Anterior cingulate cortex (tissue), 58 donors: ENCODE measurements around the gene GPR173.

Source experiments
- DNase-seq, 58 donors: peaks; one replicate each; lab custom pipeline; 2025; lab: John Stamatoyannopoulos, UW

GPR173 gene

DNA sequence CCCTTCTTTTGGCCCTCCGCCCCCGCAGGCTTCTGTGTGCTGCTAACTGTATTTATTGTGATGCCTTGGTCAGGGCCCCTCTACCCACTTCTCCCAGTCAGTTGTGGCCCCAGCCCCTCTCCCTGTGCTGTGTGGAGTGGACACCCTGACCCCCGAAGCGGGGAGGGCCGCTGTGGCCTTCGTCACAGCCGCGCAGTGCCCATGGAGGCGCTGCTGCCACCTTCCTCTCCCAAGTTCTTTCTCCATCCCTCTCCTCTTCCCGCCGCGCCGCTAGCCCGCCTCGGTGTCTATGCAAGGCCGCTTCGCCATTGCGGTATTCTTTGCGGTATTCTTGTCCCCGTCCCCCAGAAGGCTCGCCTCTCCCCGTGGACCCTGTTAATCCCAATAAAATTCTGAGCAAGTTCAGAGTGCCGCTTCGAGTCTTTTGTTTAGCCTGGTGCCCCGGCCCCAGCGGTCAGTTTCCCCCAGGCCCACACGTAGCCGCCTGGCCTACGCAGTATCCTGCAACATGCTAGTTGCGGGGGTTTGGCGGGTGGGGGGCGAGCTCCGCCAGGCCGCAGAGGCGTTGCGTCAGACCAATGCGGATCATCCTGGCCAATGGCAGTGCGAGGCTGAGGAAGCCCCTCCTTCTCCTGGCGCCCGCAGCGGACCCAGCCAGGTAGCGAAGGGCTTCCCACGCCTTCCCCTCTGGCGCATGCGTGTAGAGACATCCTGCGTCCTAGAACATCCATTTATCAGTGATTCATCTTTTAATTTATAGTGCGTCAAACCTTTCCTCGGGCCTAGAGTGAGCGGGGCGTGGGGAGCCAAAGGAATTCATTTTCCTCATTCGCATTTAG, 39.8 kb downstream of the GPR173 start:
- peak in 55 of 58 donors; percentile 17 to 85 (median 56) for DNase-seq

DNA sequence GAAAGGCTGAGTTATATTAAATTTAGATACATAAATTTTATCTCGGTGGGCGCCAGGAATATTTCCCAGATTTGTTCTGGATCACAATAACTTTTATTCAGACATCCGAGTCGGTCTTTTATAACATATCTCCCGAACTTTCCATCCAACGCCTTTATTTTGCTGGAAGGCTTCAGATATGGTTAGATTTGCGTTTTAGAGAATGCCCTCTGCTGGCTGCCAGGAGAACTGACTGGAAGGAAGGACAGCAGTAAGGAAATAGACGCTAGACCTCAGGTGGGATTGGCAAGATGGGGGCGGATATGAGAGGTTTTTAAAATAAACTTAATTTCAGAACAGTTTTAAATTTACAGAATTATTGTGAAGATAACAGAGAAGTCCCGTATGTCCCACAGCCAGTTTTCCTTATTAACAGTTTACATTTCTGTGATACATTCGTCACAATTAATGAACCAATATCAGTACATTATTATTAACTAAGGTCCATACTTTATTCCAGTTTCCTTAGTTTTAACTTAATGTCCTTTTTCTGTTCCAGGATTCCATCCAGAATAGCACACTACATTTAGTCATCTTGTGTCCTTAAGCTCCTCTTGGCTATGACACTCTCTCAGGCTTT, 40.7 kb downstream of the GPR173 start:
- peak in 29 of 58 donors; percentile 1 to 71 (median 16) for DNase-seq

DNA sequence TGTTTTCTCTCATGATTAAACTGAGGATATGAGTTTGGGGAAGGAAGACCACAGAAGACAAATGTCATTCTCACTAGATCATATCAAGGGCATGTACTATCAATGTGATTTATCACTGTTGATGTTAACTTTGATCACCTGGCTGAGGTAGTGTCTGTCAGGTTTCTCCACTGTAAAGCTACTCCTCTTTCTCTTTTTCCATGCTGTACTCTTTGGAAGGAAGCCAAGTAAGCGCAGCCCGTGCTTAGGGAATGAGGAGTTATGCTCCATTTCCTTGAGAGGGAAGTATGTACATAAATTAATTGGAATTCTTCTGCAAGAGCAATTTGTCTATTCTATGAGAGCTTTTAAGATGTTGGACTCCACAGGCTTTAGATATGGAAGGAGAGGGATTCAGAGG, 41.3 kb downstream of the GPR173 start:
- no peak for DNase-seq

DNA sequence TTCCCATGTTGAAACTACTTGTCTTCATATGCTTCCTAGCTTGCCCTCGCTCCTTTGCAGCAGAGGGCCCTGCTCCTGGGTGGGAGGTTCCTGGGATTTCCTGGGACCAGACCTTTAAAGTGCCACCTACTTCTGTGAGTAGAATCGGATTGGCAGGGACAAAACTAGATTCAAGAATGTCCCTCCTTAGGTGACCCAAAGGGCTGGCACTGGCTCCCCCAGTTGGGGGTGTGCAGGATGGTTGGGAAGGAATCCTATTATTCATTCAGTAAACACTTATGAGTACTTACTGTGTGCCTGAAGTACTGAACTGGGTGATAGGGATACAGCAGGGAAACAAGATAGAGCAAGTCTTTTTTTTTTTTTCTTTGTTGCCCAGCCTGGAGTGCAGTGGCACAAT, 42.8 kb downstream of the GPR173 start:
- DNase-seq: no peak

DNA sequence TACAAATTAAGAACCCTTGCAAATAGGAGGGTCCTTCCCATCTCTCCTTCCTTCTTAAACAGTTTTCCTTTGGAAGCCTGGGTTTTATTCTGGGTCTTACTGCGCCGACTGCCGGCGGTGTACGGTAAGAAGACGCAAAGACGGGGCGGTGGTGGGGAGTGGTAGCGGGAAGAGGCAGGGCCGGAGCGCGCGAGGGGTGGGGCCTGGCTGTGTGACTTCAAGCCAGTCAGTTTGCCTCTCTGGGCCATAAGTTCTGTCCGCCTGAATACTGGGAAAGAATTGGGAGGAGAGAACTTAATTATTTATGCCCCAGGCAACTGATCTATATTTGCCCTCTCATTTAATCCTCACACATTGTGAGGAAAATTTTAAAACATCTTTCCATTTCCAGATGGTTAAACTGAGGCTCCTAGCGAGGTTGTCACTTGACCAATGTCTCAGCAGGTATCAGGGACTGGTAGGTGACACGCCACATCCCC, 44.6 kb downstream of the GPR173 start:
- peak in 49 of 58 donors; percentile 1 to 76 (median 39) for DNase-seq

- peak; percentile 24 to 92 (median 78) for DNase-seq
Observed at GRCh38 chrX:53093748-53094581, 45.4 kb downstream of the GPR173 start, which contains the start of gene KANTR. Gene KANTR (plus strand): TSS chrX:53094142. CDS start chrX:53124273, 30,131 bp downstream.

GRCh38 chrX:53094582-53094905, 46.0 kb downstream of the GPR173 start:
- no peak for DNase-seq

DNA sequence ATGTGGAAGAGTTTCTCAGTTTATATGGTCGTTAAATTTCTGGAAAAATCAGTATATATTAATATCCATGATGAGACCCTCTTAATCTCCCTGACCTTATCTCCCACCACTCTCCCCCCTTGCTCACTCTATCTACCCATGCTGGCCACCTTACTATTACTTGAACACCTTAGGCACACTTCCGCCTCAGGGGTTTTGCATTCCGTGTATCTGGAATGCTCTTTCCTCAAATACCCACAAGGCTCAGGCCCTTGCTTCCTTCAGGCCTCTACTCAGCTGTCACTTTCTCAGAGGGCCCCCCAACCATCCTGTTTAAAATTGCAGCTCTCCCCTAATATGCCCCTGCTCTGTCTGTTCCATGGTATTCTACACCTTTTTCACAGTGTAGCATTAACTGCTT, 47.2 kb downstream of the GPR173 start:
- no peak for DNase-seq

DNA sequence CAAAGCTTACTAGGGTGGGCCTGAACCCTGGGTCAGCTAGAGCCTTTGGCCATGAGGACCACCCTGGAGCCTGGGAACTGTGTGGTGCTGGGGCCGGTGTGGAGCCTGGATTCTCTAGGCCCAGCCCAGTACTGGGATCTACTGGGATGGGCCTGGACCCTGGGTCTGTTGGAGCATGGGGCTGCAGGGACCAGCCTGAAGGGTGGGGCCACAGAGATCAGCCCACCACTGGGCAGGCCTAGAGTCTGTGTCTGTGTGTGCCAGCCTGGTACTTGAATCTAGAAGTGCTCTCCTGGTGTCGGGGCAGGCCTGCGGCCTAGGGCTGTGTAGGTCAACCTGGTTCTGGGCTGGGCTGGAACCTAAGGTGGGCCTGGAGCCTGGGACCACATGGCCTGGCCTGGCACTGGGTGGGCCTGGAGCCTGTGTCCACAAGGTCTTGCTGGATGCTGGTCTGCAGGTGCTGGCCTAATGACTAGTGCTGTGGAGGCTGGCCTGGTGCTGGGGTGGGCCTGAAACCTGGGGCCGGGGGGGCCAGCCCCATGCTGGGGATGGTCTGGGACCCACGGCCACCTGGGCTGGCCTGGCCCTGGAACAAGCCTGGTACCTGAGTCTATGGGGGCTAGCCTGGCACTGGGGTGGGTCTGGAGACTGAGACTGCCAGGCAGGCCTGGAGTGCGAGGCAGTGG, 66.4 kb downstream of the GPR173 start:
- no peak for DNase-seq

DNA sequence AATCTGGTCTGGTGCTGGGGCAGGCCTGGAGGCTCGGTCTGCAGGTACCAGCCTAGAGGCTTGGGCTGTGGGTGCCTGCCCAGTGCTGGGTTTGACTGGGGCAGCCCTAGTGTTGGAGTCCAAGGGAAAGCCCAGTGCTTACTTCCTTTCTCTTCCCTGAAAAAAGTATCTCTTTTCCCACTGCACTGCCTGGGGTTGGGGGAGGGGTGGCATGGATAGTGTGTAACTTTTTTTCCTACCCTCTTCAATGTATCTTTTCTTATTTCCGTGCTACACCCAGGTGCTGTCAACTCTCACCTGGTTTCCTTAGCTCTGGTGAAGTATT, 66.9 kb downstream of the GPR173 start:
- DNase-seq: no peak

DNA sequence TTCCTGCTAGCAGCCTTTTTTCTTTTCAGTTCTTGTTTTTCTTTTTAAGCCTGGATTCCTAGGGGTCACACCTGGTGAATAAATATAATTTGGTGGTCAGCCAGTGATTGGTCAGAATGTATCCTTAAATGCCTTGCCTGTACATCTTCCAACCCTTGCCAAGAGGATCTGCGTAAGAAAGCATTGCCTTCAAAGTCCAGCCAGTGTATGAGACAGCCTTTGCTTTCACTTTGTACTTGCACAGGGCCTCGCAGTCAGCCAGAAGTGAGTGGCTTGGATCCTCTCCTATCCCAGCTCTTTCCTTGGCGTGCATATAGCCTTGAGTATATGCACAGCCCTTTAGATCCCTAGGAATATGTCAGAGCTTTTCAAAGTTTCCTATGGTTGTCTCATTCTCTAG, 67.5 kb downstream of the GPR173 start:
- DNase-seq: peak in 1 of 58 donors; percentile 1

DNA sequence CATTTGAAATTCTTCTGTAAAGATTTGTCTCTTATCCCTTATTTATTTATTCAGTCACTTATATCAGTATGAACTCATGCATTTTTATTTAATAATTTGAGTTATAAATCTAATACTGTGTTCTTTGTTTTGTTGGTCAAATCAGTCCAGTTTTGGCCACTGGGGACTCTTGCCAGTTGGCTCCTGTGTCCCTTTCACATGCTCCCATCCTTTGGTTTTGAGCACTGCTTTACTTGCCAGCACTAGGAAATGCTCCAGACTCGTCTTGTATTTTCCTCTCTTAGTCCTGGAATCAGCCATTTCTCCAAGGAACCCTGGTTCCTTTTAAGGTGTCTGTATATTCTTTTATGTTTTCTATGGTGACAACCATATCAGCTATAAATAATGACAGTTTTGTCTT, 73.4 kb downstream of the GPR173 start:
- peak in 1 of 58 donors; percentile 1 for DNase-seq

- DNase-seq: no peak
Observed at GRCh38 chrX:53125506-53125905, 76.9 kb downstream of the GPR173 start.

DNA sequence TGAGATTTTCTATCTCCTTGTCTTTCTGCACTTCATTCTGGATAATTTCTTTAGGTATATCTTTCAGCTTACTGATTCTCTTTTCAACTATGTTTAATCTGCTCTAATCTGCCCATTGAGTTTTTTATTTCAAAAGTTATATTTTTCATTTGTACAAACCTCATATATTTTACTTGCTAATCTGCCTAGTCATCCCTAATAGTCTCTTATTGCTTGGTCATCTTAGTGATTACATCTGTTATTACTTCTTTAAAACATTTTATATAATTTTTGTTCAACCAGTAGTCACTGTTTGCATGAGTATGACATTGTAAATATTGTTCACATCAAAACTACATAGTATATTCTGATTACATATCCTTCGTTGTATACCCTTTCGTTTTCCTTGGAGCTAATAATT, 77.8 kb downstream of the GPR173 start:
- no peak for DNase-seq

DNA sequence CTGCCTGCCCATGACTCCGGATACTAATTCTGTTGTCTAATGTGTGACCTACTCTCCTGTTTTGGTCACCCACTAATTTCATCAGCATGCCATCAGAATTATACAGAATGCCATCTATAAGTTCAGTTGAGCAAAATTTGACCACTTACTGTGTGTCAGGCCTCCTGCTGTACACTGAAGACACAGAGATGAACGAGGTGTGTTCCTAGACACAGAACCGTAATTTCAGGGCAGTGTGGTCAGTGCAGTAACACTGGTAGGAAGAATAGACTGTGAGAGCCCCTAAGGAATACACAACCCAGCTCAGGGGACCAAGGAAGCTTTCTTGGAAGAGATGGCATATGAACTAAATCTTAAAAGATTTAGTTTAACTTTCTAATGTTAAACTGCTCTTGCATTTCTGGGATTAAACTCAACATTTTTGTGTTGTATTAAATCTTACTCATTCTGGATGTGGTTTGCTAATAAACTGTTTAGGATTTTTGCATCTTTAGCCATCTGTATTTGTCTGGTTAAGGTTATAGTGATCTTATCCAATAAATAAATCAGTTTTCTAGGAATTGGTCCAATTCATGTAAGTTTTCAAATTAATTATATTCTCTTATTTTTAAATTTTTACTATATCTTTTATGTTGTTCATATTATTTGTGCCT, 79.6 kb downstream of the GPR173 start:
- no peak for DNase-seq
